ENCODE measurements around the gene SH3D21. TPM values are rescaled to one million over a fixed set of nuclear protein-coding genes. Genes with fewer than 3 reads are reported as not detected.

SH3D21 gene
- total and polyA plus RNA-seq, 7 donors = 0.16 to 7.4 (median 1.8) TPM

- Histone ChIP-seq H3K4me3 (no peak overlapping the region), H3K27me3 (no peaks in the 10 kb centered on the region), H3K4me1 (peaks cover 0 to 21% (median 14%) of the 10 kb centered on the region in 4 donors), H3K27ac (no peak overlapping the region), H3K36me3 (peaks cover 34 to 79% (median 50%) of the 10 kb centered on the region in 4 donors), H3K9me3 (no peaks in the 10 kb centered on the region)
- DNase-seq = no peak
- 91 to 93% methylated on average over 7 of the region's 7 CpGs for WGBS, 2 donors
- TF ChIP-seq POLR2AphosphoS5 (IDR thresholded peaks at IDR 0.05) = no peak
- no peak for TF ChIP-seq CTCF (IDR thresholded peaks at IDR 0.05)
- TF ChIP-seq POLR2A (IDR thresholded peaks at IDR 0.05) = no peak
- no peak for TF ChIP-seq EP300 (IDR thresholded peaks at IDR 0.05)
- intact Hi-C loops (cut with DNase I) = no loop called here
Observed at GRCh38 chr1:36345353-36345752, 39.2 kb downstream of the SH3D21 start.

DNA sequence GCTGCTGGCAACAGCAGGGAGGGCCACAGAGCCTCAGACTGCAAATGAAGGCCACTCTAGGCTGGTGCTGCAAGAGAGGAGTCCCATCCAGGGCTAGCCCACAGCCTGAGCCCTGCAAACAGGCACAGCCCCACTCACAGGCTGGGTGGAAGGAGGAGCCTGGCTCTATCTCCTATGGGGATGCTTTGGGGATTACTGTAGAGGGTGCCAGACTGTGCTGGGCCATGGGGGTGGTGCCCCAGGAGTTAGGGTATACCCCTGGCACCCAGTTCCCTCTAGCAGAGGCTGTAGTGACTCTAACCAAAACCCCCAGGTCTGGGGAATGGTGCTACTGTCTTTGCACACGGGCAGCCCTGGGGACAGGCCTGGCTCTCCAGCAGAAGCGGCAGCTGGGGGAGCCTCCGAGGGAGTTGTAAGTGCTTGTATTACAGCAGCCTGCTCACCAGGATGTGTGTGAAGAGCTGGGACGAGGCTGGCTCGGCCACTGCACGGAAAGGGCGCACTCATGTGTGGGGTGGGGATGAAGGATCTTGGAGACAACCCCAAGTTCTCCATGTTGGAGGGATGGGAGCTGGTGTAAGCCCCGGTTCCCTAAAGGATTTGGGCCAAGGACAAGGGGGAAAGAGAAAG lies 40.7 kb downstream of the SH3D21 start:
- TF ChIP-seq POLR2AphosphoS5 (IDR thresholded peaks at IDR 0.05) (no peak), EP300 (IDR thresholded peaks at IDR 0.05) (no peak), CTCF (IDR thresholded peaks at IDR 0.05) (no peak)
- H3K9me3 ChIP-seq = no peaks in the 10 kb centered on the region
- H3K27ac ChIP-seq = no peak overlapping the region
- 93 to 94% methylated on average over 8 of the region's 8 CpGs for WGBS, 2 donors
- intact Hi-C loops (cut with DNase I) = no loop called here
- H3K4me1 ChIP-seq = peaks cover 0 to 36% (median 29%) of the 10 kb centered on the region in 4 donors
- H3K36me3 ChIP-seq = peaks cover 34 to 64% (median 49%) of the 10 kb centered on the region in 4 donors
- H3K27me3 ChIP-seq = no peaks in the 10 kb centered on the region
- H3K4me3 ChIP-seq = no peak overlapping the region
- DNase-seq = no peak

GRCh38 chr1:36349241-36349671 lies 43.1 kb downstream of the SH3D21 start:
- WGBS, 2 donors = 63 to 65% methylated on average over 7 of the region's 7 CpGs
- no peak for DNase-seq
- TF ChIP-seq POLR2AphosphoS5 (IDR thresholded peaks at IDR 0.05) (no peak), POLR2A (IDR thresholded peaks at IDR 0.05) (no peak), EP300 (IDR thresholded peaks at IDR 0.05) (no peak), CTCF (IDR thresholded peaks at IDR 0.05) (no peak)

GRCh38 chr1:36349839-36350238 lies 43.7 kb downstream of the SH3D21 start:
- Histone ChIP-seq H3K4me1 (peaks cover 0 to 47% (median 39%) of the 10 kb centered on the region in 4 donors), H3K27ac (peak overlapping the region; percentile 77 to 88 (median 81)), H3K4me3 (no peak overlapping the region), H3K9me3 (no peaks in the 10 kb centered on the region), H3K36me3 (peaks cover 39 to 62% (median 52%) of the 10 kb centered on the region in 4 donors), H3K27me3 (no peaks in the 10 kb centered on the region)
- TF ChIP-seq POLR2AphosphoS5 (IDR thresholded peaks at IDR 0.05) = no peak
- TF ChIP-seq POLR2A (IDR thresholded peaks at IDR 0.05) = no peak
- TF ChIP-seq EP300 (IDR thresholded peaks at IDR 0.05) = no peak
- no peak for TF ChIP-seq CTCF (IDR thresholded peaks at IDR 0.05)
- DNase-seq = no peak
- intact Hi-C loops (cut with DNase I) = loop anchor here (2.0 kb wide), 1 partner anchor 19 kb away; no protein-coding TSS in a partner anchor
- 89% methylated on average over 16 of the region's 16 CpGs for WGBS, 2 donors

More at GRCh38 chr1:36349241-36349671, 43.1 kb downstream of the SH3D21 start:
- intact Hi-C loops (cut with DNase I) = no loop called here
- Histone ChIP-seq H3K4me1 (peaks cover 0 to 47% (median 39%) of the 10 kb centered on the region in 4 donors), H3K27ac (peak overlapping the region; percentile 77 to 88 (median 81)), H3K36me3 (peaks cover 39 to 57% (median 51%) of the 10 kb centered on the region in 4 donors), H3K4me3 (no peak overlapping the region), H3K27me3 (no peaks in the 10 kb centered on the region), H3K9me3 (no peaks in the 10 kb centered on the region)

Data from sigmoid colon (tissue), 7 donors.